Panc1 (cell line): Measurements from ENCODE around the gene ZC3H14. TPM values are rescaled to one million over a fixed set of nuclear protein-coding genes. Genes with fewer than 3 reads are reported as not detected.

Experiments used
- ATAC-seq: fragments of 200-7000 bp; cut with Tn5 transposase; 2 replicates; pipeline ENCODE4 v1.9.1; 2020; ENCODE audit warnings: mild to moderate bottlenecking, moderate library complexity
- BruUV-seq: library from RNA; stranded (reverse); fragments of 400-500 nt; replicated peaks from 2 replicates; lab custom pipeline; 2021; lab: Mats Ljungman, UMichigan
- CTCF ChIA-PET: fragments of 300-600 bp; sonication (Branson Sonifier 250); formaldehyde crosslinking; loops from one replicate; lab custom pipeline; 2022; ENCODE audit warnings: antibody characterized with exemption; lab: Charles Lee
- POLR2A ChIA-PET: fragments of 300-600 bp; sonication (Branson Sonifier 250); formaldehyde crosslinking; loops from one replicate; lab custom pipeline; 2022; ENCODE audit warnings: antibody characterized with exemption; lab: Charles Lee
- DNase-seq: peaks from one replicate; pipeline ENCODE4 v3.0.0-alpha.2; 2010; ENCODE audit warnings: low read depth, low spot score
- H3K27ac ChIP-seq: 2 replicates; pipeline ENCODE4 v1.5.1; 2011; ENCODE audit warnings: mild to moderate bottlenecking, low read length, inconsistent platforms
- H3K27me3 ChIP-seq: fragments of 200-500 bp; sonication (Bioruptor generic); 2 replicates; pipeline ENCODE4 v1.6.0; 2014; ENCODE audit warnings: low read length, inconsistent platforms; ENCODE audit not compliant: control insufficient read depth, insufficient read depth
- H3K36me3 ChIP-seq: fragments of 200-500 bp; sonication (Bioruptor generic); 2 replicates; pipeline ENCODE4 v1.5.1; 2014; ENCODE audit warnings: inconsistent platforms, mild to moderate bottlenecking, low read length, moderate library complexity; ENCODE audit not compliant: control insufficient read depth, insufficient read depth
- H3K4me1 ChIP-seq: 2 replicates; pipeline ENCODE4 v1.5.1; 2011; ENCODE audit warnings: inconsistent platforms, mild to moderate bottlenecking, low read length, moderate library complexity; ENCODE audit not compliant: control insufficient read depth, insufficient read depth
- H3K4me3 ChIP-seq, 2 experiments: 2 replicates each; pipeline ENCODE4 v1.5.1; 2011 to 2012; ENCODE audit warnings: low read depth in 2 of 2, low read length in 2 of 2, mild to moderate bottlenecking in 2 of 2, inconsistent platforms in 1 of 2, moderate library complexity in 1 of 2
- H3K9me3 ChIP-seq: fragments of 200-500 bp; sonication (Bioruptor generic); 2 replicates; pipeline ENCODE4 v1.5.1; 2014; ENCODE audit warnings: low read depth, mild to moderate bottlenecking, inconsistent platforms, low read length, moderate library complexity; ENCODE audit not compliant: control insufficient read depth, insufficient read depth
- POLR2AphosphoS5 ChIP-seq: IDR thresholded peaks from 2 replicates; pipeline ENCODE4 v1.6.1; 2012; ENCODE audit warnings: mild to moderate bottlenecking, low read depth, low read length, moderate library complexity
- SIN3A ChIP-seq: IDR thresholded peaks from 2 replicates; pipeline ENCODE4 v1.6.1; 2012; ENCODE audit warnings: low read depth, mild to moderate bottlenecking, low read length, moderate library complexity, borderline replicate concordance; ENCODE audit not compliant: insufficient read depth
- TCF7L2 ChIP-seq: IDR thresholded peaks from 2 replicates; pipeline ENCODE4 v1.6.1; 2011; ENCODE audit warnings: mild to moderate bottlenecking, low read depth, low read length, inconsistent platforms
- in situ Hi-C: cut with HindIII; loops from 2 replicates; pipeline ENCODE4 v1.10.0; 2016; ENCODE audit warnings: low sequenced_read_pairs, low pct_unique_long_range_greater_than_20kb
- intact Hi-C: fragments of 100-400 bp; cut with micrococcal nuclease; formaldehyde crosslinking; loops from one replicate; pipeline ENCODE4 v1.10.0; 2022; ENCODE audit not compliant: unreplicated experiment
- total RNA-seq: library from RNA; stranded (reverse); gene quantifications from one replicate; pipeline ENCODE4 v1.2.1, GENCODE V29; 2021; ENCODE audit not compliant: unreplicated experiment
- TF ChIP-seq, protein P1 (sequence below): fragments of 450-650 bp; IDR thresholded peaks from 2 replicates; pipeline ENCODE4 v1.5.1; 2017; ENCODE audit warnings: mild to moderate bottlenecking
- TF ChIP-seq, protein P2 (sequence below), 2 experiments: IDR thresholded peaks; 2 replicates each; pipeline ENCODE4 v1.6.1; 2011 to 2012; ENCODE audit warnings: low read depth in 2 of 2, control low read depth in 1 of 2, low read length in 1 of 2, mild to moderate bottlenecking in 1 of 2, moderate library complexity in 1 of 2; ENCODE audit not compliant: insufficient read depth in 1 of 2

The ZC3H14 gene
- total RNA-seq, 1 experiment from 2014 or later, result 57.1 TPM

GRCh38 chr14:88516861-88517357 lies 45.9 kb upstream of the ZC3H14 start:
- no peaks in the 10 kb centered on the region for H3K36me3 ChIP-seq
- POLR2A ChIA-PET, result no interaction called here
- H3K4me1 ChIP-seq, result no peaks in the 10 kb centered on the region
- DNase-seq (no peak), ATAC-seq (no peak)
- TF ChIP-seq POLR2AphosphoS5 (no peak), TCF7L2 (no peak), SIN3A (no peak)
- TF ChIP-seq, protein P1, sequence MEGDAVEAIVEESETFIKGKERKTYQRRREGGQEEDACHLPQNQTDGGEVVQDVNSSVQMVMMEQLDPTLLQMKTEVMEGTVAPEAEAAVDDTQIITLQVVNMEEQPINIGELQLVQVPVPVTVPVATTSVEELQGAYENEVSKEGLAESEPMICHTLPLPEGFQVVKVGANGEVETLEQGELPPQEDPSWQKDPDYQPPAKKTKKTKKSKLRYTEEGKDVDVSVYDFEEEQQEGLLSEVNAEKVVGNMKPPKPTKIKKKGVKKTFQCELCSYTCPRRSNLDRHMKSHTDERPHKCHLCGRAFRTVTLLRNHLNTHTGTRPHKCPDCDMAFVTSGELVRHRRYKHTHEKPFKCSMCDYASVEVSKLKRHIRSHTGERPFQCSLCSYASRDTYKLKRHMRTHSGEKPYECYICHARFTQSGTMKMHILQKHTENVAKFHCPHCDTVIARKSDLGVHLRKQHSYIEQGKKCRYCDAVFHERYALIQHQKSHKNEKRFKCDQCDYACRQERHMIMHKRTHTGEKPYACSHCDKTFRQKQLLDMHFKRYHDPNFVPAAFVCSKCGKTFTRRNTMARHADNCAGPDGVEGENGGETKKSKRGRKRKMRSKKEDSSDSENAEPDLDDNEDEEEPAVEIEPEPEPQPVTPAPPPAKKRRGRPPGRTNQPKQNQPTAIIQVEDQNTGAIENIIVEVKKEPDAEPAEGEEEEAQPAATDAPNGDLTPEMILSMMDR, result no peak
- TF ChIP-seq, protein P2, sequence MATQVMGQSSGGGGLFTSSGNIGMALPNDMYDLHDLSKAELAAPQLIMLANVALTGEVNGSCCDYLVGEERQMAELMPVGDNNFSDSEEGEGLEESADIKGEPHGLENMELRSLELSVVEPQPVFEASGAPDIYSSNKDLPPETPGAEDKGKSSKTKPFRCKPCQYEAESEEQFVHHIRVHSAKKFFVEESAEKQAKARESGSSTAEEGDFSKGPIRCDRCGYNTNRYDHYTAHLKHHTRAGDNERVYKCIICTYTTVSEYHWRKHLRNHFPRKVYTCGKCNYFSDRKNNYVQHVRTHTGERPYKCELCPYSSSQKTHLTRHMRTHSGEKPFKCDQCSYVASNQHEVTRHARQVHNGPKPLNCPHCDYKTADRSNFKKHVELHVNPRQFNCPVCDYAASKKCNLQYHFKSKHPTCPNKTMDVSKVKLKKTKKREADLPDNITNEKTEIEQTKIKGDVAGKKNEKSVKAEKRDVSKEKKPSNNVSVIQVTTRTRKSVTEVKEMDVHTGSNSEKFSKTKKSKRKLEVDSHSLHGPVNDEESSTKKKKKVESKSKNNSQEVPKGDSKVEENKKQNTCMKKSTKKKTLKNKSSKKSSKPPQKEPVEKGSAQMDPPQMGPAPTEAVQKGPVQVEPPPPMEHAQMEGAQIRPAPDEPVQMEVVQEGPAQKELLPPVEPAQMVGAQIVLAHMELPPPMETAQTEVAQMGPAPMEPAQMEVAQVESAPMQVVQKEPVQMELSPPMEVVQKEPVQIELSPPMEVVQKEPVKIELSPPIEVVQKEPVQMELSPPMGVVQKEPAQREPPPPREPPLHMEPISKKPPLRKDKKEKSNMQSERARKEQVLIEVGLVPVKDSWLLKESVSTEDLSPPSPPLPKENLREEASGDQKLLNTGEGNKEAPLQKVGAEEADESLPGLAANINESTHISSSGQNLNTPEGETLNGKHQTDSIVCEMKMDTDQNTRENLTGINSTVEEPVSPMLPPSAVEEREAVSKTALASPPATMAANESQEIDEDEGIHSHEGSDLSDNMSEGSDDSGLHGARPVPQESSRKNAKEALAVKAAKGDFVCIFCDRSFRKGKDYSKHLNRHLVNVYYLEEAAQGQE (IDR thresholded peaks at IDR 0.05; ENCODE audit: insufficient read depth in 1 of 2, low read depth in 2 of 2, low read length in 1 of 2), result no peak
- no peaks in the 10 kb centered on the region for H3K9me3 ChIP-seq
- no peak overlapping the region for H3K27ac ChIP-seq
- CTCF ChIA-PET, result no interaction called here
- H3K27me3 ChIP-seq, result no peaks in the 10 kb centered on the region
- in situ Hi-C loops (no loop called here), intact Hi-C loops (no loop called here)
- no peak overlapping the region for H3K4me3 ChIP-seq
- BruUV-seq, result no TSS peak

DNA sequence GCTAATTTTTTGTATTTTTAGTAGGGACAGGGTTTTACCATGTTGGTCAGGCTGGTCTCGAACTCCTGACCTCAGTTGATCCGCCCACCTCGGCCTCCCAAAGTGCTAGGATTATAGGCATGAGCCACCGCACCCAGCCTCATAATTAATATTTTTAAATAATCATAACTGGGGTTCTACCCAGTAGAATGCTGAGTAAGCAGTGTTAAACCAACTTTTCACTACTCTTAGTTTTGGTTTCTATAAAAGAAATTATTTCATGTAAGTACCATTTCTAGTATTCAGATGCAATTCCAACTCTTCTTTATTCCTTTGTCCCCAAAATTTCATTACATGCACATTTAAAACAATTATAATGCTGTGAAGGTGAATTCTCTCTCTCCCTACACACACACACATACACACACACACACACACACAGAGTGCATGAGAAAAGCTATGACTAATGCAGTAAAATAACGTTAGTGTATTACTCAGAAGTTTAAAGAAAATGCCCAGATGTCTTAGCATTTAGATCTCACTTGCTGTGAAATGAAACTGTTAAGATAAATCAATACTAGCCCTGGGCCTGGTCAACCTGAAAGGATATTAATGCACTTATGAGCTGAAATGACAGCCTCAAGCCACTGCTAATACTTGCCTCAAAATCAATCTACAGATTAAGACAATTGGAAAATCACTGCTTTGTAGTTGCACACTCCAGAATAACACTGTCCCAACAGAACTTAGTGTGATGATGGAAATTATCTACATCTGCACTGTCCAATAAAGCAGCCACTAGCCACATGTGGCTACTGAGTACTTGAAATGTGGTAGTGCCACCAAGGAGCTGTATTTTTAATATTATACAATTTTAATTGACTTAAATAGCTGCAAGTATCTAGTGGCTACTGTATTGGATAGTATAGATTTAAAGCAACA lies 44.0 kb upstream of the ZC3H14 start:
- Histone ChIP-seq H3K27ac (no peak overlapping the region), H3K4me1 (no peaks in the 10 kb centered on the region), H3K36me3 (no peaks in the 10 kb centered on the region), H3K9me3 (no peaks in the 10 kb centered on the region), H3K27me3 (no peaks in the 10 kb centered on the region), H3K4me3 (no peak overlapping the region)
- in situ Hi-C loops, result no loop called here
- ChIA-PET POLR2A (no interaction called here), CTCF (no interaction called here)
- DNase-seq (no peak), ATAC-seq (no peak)
- TF ChIP-seq, protein P2 (IDR thresholded peaks at IDR 0.05; ENCODE audit: insufficient read depth in 1 of 2, low read depth in 2 of 2, low read length in 1 of 2), result no peak
- TF ChIP-seq, protein P1, result no peak
- no peak for TF ChIP-seq POLR2AphosphoS5
- no peak for TF ChIP-seq TCF7L2
- TF ChIP-seq SIN3A, result no peak
- intact Hi-C loops, result no loop called here
- BruUV-seq, result no TSS peak
